ENCODE data around the gene GOLPH3.

- no peak for TF ChIP-seq CTCF (IDR thresholded peaks at IDR 0.05)
- TF ChIP-seq POLR2AphosphoS5 (IDR thresholded peaks at IDR 0.05), result no peak
- no peak for TF ChIP-seq POLR2A (IDR thresholded peaks at IDR 0.05)
Measured at GRCh38 chr5:32170303-32171151, 3.6 kb downstream of the GOLPH3 start.
